ENCODE data around the gene MS4A6A. TPM values are rescaled to one million over a fixed set of nuclear protein-coding genes. Genes with fewer than 3 reads are reported as not detected.
"Not testable (repeated sequence)": the region's sequence is repeated elsewhere in the genome, so short reads cannot be mapped to it uniquely, and the experiment has no call there.

The MS4A6A gene
- 17.6 TPM for polyA plus RNA-seq (ENCODE audit: insufficient read length)

- no peak for DNase-seq (ENCODE audit: low read depth)
These were observed at the start of gene MS4A6A for GRCh38 chr11:60182541-60183330. MS4A6A (minus strand) TSS chr11:60183083; CDS start chr11:60181727, 1,356 bp downstream.

GRCh38 chr11:60230681-60231080, 47.8 kb upstream of the MS4A6A start:
- no peak for DNase-seq (ENCODE audit: low read depth)

- no peak for DNase-seq (ENCODE audit: low read depth)
These were observed 39.3 kb upstream of the MS4A6A start for GRCh38 chr11:60222141-60222540.

GRCh38 chr11:60221692-60222091, 38.8 kb upstream of the MS4A6A start:
- DNase-seq (ENCODE audit: low read depth): no peak

- no peak for DNase-seq (ENCODE audit: low read depth)
These were observed 38.3 kb upstream of the MS4A6A start for GRCh38 chr11:60221181-60221580.

GRCh38 chr11:60214386-60214785, 31.5 kb upstream of the MS4A6A start:
- DNase-seq (ENCODE audit: low read depth): no peak

- DNase-seq (ENCODE audit: low read depth): no peak
These were observed 28.3 kb upstream of the MS4A6A start for GRCh38 chr11:60211206-60211605.

GRCh38 chr11:60209977-60210376, 27.1 kb upstream of the MS4A6A start:
- no peak for DNase-seq (ENCODE audit: low read depth)

- no peak for DNase-seq (ENCODE audit: low read depth)
These were observed 26.1 kb upstream of the MS4A6A start for GRCh38 chr11:60208951-60209350.

- no peak for DNase-seq (ENCODE audit: low read depth)
These were observed 25.4 kb upstream of the MS4A6A start for GRCh38 chr11:60208146-60208895.

- DNase-seq (ENCODE audit: low read depth): no peak
These were observed 23.7 kb upstream of the MS4A6A start for GRCh38 chr11:60206616-60207015.

- DNase-seq (ENCODE audit: low read depth): no peak
These were observed 22.0 kb upstream of the MS4A6A start for GRCh38 chr11:60204922-60205321.

- DNase-seq (ENCODE audit: low read depth): not testable (repeated sequence)
These were observed 18.5 kb upstream of the MS4A6A start for GRCh38 chr11:60201334-60201733.

- DNase-seq (ENCODE audit: low read depth): no peak
These were observed 14.6 kb upstream of the MS4A6A start for GRCh38 chr11:60197442-60197841.

- no peak for DNase-seq (ENCODE audit: low read depth)
These were observed 13.1 kb upstream of the MS4A6A start for GRCh38 chr11:60195923-60196368.

- no peak for DNase-seq (ENCODE audit: low read depth)
These were observed 11.6 kb upstream of the MS4A6A start for GRCh38 chr11:60194511-60194910.

- no peak for DNase-seq (ENCODE audit: low read depth)
These were observed 11.0 kb upstream of the MS4A6A start for GRCh38 chr11:60193687-60194433.

- DNase-seq (ENCODE audit: low read depth): not testable (repeated sequence)
These were observed 9.7 kb upstream of the MS4A6A start for GRCh38 chr11:60192564-60192963.

- not testable (repeated sequence) for DNase-seq (ENCODE audit: low read depth)
These were observed 5.6 kb upstream of the MS4A6A start for GRCh38 chr11:60188481-60188880.

- not testable (repeated sequence) for DNase-seq (ENCODE audit: low read depth)
These were observed 3.2 kb upstream of the MS4A6A start for GRCh38 chr11:60186128-60186527.

GRCh38 chr11:60185512-60185827, 2.6 kb upstream of the MS4A6A start:
- DNase-seq (ENCODE audit: low read depth): not testable (repeated sequence)

GRCh38 chr11:60184824-60185511, 2.1 kb upstream of the MS4A6A start:
- no peak for DNase-seq (ENCODE audit: low read depth)
